ENCODE measurements around the gene THADA.

DNA sequence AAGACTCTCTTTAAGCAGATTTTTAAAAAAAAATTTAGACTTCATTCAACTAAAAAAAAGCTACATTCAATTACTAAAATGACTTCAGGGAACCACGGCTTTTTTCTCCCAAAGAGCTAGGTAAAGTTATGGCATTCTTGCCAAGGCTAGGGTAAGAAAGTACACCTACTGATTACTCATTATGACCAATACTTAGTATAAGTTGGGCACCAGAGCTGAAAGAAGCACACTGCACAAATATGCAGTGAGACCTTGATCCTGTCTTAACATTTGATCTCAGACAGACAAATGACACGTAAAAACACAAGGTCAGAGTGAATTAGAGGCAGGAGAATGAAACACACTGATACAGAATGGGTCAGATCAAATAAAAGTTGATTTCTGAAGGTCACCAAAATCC, 88.7 kb downstream of the THADA start:
- TF ChIP-seq POLR2AphosphoS5 (IDR thresholded peaks at IDR 0.05; ENCODE audit: low read depth, low read length) (no peak), TAF1 (IDR thresholded peaks at IDR 0.05; ENCODE audit: borderline replicate concordance, insufficient read depth, low read length) (no peak)
